Stimulated activated naive CD4-positive, alpha-beta T cell (primary cell): ENCODE measurements around the gene SPATA32.
"Not testable (repeated sequence)": the region's sequence is repeated elsewhere in the genome, so short reads cannot be mapped to it uniquely, and the experiment has no call there.

ENCODE experiments used
- DNase-seq, 6 experiments: peaks; one replicate each; lab custom pipeline; 2025; lab: John Stamatoyannopoulos, UW

Gene SPATA32

DNA sequence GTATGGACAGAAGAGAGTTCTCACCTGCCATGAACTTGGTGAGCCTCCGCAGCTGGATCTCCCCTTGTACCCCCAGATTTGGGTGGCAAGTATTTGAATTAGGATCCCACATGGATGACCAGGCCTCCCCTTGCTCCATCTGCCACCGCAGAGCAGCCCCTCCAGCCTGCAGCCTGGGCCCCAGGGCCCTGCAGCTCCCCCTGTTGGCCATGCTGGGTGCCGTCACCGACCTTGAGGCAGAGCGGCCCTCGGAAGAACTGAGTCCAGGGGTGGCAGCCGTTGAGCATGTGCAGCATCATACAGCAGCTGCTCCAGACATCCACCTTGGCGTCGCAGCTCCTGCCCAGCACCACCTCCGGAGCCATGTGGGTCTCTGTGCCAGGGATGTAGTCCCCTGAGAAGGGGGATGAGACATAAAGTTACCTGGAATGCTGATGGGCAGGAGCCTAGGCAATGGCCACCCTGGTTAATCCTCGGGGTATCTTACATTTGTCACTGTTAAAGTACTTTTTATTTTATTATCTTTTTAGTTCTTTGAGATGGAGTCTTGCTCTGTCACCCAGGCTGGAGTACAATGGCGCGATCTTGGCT is 9.0 kb upstream of the SPATA32 start:
- peak in 5 of 6 experiments; percentile 41 to 70 (median 50) for DNase-seq

DNA sequence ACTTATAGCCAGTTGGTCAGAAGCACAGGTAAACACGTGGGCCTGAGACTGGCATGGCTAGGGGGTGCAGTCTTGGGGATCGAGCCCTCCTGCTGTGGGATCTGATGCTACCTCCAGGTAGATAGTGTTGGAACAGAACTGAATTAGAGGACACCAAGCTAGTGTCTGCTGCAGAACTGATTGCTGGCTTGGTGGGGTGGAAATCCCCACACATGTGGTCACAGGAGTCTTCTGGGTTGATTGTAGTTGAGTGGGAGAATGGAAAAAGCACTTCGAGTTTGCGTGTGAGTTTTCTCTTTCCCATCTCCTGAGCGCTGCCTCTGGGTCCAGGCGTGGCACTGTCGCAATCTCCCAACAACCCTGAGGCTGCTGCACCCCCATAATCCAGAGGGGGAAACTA is 8.0 kb upstream of the SPATA32 start:
- DNase-seq = no peak

GRCh38 chr17:45267436-45268055 is 5.7 kb upstream of the SPATA32 start:
- DNase-seq = no peak

DNA sequence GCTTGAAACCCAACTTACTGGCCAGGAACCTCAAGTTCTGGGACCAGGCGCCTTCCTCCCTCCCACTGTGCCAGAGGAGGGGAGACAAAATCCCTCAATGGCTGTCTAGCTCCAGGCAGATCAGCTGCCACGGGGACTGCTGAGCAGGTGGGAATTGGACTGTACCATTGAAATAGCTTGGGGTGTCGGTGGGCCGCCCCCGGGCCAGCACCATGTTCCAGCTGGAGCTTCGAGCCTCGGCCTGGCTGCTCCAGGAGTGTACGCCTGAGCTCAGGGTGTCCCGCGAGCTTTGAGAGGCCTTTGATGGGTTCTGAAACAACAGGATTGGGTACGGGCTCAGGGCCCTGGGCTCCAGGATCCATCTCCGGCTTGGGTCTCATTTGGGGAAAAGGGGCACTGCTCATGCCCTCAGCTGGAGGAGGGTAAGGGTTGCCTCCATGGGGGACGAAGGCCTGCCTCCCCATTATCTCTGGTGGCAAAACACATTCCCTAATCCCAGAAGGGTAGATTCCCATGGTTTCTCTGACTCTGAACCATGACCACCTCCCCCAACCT is 4.6 kb upstream of the SPATA32 start:
- DNase-seq = no peak

DNA sequence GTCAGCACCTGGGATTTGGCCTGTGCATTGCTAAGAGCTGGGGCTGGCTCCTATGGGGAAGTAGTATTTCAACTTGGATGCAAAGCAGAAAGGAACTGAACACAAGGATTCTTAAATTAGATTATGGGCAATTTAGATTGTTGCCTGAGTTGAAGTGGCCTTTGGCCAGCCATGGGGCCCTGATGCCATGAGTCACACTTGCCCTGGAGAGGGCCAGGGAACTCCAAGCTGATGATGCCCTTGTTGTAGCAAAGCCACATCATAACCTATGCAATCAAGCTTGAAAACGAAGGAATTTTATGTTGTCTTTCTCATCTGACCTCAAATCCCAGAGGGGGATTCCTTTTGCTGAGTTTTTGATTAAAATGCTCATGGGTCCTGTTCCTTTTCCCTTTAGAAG is 3.9 kb upstream of the SPATA32 start:
- no peak for DNase-seq

DNA sequence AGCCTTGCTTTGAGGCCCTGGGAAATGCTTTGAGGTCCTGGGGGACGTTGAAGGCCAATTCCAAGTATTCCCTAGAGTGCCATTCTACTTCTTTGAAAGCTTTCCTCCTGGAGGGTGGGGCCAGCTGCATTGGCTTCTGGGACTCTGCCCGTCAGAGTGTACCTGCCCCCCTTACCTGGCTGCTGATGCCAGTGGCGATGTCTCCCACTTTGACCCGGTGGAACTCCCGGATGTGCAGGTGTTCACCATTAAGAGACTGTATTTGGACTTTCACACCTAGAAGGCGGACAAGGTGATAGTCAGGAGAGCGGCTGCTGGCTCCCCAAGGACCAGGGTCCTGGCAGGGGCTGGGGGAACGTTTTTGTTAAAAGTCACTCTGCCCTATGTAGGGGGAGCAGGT is 3.1 kb upstream of the SPATA32 start:
- no peak for DNase-seq

DNA sequence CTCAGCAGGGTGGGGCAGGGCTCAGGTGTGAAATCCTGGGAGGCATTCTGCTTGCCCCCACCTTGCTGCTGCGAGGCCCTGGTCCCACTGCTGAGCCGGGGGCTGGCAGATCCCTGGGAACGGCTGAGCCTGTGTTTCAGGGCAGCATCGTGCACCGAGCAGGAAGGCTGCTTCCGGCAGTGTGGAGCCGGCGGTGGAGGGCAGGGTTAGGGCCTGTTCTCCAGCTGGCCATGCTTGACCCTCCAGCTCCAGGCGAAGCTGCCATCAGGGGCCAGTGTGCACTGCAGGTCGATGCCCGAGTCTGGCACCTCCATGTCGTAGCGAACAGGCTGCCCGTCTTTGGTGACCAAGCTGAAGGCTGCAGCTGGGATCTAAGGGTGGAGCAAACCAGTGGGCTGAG is 2.5 kb upstream of the SPATA32 start:
- DNase-seq = no peak

DNA sequence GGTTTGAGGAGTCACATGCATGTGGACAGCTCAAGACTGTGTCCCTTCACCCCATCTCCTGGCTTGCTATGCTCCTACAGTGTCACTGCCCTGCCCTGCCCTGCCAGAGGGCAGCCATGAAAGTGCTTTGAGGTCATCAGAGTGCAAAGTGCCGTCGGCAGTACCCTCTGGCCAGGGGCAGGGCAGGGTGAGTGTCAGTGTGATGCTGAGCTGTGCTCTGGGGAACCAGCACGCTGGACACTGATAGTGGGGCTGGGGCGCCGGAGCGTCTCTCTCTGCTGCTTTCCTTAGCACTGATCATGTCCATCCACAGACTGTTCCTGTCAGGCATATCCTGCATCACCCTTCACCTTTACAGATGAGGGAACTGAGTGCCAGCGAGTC is 1.6 kb upstream of the SPATA32 start:
- no peak for DNase-seq

GRCh38 chr17:45262516-45263476 is 902 bp upstream of the SPATA32 start:
- no peak for DNase-seq

GRCh38 chr17:45260204-45260783 is 1.6 kb downstream of the SPATA32 start:
- no peak for DNase-seq

DNA sequence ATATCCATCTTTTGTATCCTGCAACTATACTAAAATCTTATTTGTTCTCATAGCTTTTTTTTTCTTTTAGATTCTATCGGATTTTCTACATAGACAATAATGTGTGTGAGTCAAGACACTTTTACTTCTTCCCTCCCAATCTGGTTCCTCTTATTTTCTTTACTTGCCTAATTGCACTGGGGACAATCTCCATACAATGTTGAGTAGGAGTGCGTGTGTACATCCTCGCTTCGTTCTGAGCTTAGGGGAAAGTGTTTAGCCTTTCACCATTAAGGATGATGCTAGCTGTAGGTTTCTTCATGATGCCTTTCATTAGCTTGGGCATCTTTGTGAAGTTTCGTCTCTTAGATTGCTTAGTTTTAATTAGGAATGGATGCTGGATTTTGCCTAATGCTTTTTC is 2.9 kb downstream of the SPATA32 start:
- no peak for DNase-seq

- no peak for DNase-seq
Measured at GRCh38 chr17:45257115-45257514, 4.8 kb downstream of the SPATA32 start.

- DNase-seq = peak in 1 of 6 experiments; percentile 30
Measured at GRCh38 chr17:45256114-45256966, 5.6 kb downstream of the SPATA32 start.

DNA sequence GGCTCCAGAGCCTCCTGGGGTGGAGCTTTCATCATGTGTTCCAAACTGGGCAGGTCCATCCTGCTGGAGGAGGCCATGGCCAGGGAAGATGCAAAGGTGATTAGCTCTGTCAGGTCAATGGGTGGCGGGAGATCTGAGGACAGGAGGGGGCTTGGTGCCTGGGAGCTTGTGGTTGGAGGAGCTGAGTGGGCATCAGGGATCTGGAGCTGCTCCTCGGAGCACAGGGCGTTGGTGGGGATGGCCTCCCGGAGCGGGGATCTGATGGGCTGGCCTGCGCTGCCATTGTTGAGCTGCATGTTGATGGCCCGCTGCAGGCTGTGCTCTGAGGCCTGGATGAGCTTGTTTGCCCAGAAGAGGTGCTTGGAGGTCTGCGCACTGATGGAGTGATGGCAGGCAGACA is 6.5 kb downstream of the SPATA32 start:
- DNase-seq = no peak

DNA sequence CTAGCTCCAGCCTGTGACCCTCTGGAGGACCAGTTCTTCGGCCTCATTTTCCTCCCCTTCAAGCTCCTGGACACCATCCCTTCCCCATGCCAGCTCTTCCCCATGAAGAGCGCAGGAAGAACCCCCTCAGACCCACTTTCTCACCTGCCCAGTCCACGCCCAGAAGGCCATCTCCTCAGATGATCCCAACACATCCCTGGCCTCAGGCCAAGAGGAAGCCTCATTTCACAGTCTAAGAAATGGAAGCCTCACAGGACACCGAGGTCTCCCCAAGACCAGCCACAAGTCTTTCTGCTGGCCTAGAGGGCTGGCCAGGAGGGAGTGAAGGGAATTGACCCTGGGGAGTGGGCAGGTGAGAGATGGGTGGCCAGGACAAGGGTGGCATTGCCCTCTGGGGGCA is 8.0 kb downstream of the SPATA32 start:
- DNase-seq = no peak

DNA sequence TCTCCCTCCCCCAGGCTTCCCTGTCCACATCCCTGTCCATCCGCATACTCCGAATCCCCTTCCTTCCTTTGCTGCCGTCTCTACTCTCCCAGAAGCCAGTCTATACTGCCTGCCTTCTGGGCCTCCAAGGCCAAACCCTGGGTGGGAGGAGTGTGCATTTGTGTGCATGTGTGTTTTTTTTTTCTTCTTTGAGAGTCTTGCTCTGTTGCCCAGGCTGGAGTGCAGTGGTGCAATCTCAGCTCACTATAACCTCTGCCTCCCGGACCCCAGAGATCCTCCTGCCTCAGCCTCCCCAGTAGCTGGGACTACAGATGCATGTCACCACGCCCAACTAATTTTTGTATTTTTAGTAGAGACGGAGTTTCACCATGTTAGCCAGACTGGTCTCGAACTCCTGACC is 8.7 kb downstream of the SPATA32 start:
- not testable (repeated sequence) for DNase-seq

DNA sequence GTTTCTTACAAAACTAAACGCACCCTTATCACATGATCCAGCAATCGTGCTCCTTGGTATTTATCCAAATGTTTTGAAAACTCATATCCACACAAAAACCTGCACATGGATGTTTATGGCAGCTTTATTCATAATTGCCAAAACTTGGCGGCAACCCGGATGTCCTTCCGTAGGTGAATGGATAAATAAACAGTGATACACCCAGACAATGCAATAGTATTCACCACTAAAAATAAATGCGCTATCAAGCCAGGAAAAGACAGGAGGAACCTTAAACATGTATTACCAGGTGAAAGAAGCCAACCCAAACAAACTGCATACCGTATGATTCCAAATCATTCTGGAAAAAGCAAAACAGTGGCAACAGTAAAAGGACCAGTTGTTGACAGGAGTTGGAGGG is 10.0 kb downstream of the SPATA32 start:
- DNase-seq = no peak

DNA sequence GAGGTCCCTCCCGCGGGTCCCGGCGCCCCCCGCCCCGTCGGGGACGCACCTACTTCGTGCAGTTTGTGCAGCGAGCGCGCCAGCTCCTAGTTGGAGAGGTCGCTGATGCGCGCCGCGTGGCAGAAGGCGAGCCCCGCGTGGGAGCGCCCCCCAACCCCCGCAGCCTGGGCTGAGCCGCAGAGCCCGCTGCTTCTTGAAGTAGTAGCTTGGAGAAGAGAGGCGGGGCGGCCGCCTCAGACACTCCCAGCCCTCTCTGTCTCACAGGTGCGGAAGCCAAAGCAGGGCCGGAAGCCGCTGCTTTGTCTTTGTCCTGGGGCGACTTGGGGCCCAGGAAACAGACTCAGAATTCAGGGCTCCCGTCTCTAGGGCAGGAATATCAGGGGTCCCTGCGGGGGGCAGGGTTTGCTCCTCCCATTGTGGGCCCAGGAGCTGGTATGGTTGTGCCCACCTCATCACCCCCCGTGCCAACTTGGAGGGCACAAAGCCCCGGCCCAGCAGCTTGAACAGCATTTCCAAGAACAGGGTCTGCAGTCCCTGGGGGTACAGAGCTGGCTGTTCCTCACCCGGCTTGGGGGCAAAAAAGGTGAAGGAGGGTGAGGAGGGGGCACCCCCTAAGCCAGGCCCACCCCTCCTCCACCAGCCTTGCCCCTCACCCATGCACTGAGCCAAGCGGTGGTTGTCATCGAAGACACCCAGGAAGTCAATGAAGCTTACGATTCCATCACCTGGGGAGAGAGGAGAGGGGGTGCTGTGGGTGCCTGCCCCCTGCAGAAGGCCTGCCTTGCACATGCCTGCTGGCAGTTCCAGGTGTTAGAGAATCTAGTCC is 13.5 kb downstream of the SPATA32 start:
- DNase-seq = peak; percentile 78 to 88 (median 82)

DNA sequence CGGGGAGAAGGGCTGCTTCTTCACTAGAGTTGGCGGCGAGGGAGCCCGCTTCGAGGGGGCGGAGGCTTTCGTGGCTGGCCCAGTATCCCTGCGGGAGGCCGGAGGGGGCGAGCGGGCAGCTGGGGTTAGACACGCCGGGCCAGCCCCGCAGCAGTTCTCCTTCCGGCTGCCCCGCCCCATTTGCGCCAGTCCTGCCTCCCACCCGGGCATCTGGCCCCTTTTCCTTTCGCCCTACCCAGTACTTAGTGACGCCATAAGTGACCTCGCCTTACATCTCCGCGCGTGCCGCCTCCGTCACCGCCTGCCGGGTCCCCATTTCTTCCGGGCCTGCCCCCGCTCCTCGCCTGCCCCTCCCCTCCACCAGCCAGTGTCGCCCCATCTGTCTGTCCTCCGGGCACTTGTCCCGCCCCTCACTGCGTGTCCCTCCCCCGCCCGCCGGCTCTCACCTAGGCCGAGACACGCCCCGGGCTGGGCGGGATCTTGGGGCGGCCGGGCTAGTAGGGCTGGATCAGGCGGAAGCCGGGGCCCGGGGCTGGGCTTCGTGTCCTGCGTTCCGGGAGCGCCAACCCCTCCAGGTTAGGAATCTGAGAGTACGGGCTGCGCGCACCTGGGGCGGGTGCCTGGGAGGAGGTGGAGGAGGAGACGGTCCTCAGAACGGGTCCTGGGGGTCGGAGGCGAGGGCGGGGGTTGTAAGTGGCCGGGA is 14.3 kb downstream of the SPATA32 start:
- peak; percentile 83 to 94 (median 87) for DNase-seq
